MCF 10A (cell line): Measurements from ENCODE around the gene CDC42EP5. TPM values are rescaled to one million over a fixed set of nuclear protein-coding genes. Genes with fewer than 3 reads are reported as not detected.

ENCODE experiments used
- BruUV-seq: library from RNA; stranded (reverse); fragments of 400-500 nt; replicated peaks from 2 replicates; lab custom pipeline; 2021; lab: Mats Ljungman, UMichigan
- CTCF ChIA-PET: fragments of 300-600 bp; sonication (Branson Sonifier 250); formaldehyde crosslinking; extraction: SDS; loops from one replicate; lab custom pipeline; 2021; ENCODE audit warnings: antibody characterized with exemption, inconsistent platforms; lab: Yijun Ruan, JAX
- POLR2A ChIA-PET: fragments of 300-600, 350-650 bp; sonication (Branson Sonifier 250); formaldehyde crosslinking; extraction: SDS; loops from one replicate; lab custom pipeline; 2020; ENCODE audit warnings: antibody characterized with exemption, inconsistent platforms; lab: Yijun Ruan, JAX
- DNase-seq: peaks from one replicate; pipeline ENCODE4 v3.0.0-alpha.2; 2018; ENCODE audit not compliant: unreplicated experiment
- H3K27ac Mint-ChIP-seq: one replicate; pipeline ENCODE4 v1.8.0; 2022; ENCODE audit warnings: mild to moderate bottlenecking, low read depth, mixed read lengths; ENCODE audit not compliant: unreplicated experiment
- H3K27me3 Mint-ChIP-seq: one replicate; pipeline ENCODE4 v1.8.0; 2022; ENCODE audit warnings: mixed read lengths; ENCODE audit not compliant: insufficient read depth, unreplicated experiment
- H3K36me3 Mint-ChIP-seq: one replicate; pipeline ENCODE4 v1.8.0; 2022; ENCODE audit warnings: mild to moderate bottlenecking, moderate library complexity, mixed read lengths; ENCODE audit not compliant: insufficient read depth, unreplicated experiment
- H3K4me1 Mint-ChIP-seq: one replicate; pipeline ENCODE4 v1.8.0; 2022; ENCODE audit warnings: mixed read lengths; ENCODE audit not compliant: insufficient read depth, unreplicated experiment
- H3K4me3 Mint-ChIP-seq: one replicate; pipeline ENCODE4 v1.8.0; 2022; ENCODE audit warnings: mild to moderate bottlenecking, moderate library complexity, mixed read lengths; ENCODE audit not compliant: unreplicated experiment
- H3K9me3 Mint-ChIP-seq: one replicate; pipeline ENCODE4 v1.8.0; 2022; ENCODE audit warnings: mixed read lengths; ENCODE audit not compliant: unreplicated experiment
- CTCF ChIP-seq: fragments of 200-600 bp; IDR thresholded peaks from one replicate; pipeline ENCODE4 v1.8.0; 2022; ENCODE audit warnings: antibody characterized with exemption, mild to moderate bottlenecking; ENCODE audit not compliant: unreplicated experiment
- intact Hi-C: fragments of 100-400 bp; cut with micrococcal nuclease; formaldehyde crosslinking; loops from 2 replicates; pipeline ENCODE4 v1.14.1; 2022
- total RNA-seq: library from RNA; stranded (reverse); gene quantifications from 2 replicates; pipeline ENCODE4 v1.2.3, GENCODE V29; 2022

Gene CDC42EP5
- total RNA-seq, 1 experiment from 2014 or later = 3.0 TPM

- no peak for TF ChIP-seq CTCF
- H3K4me1 Mint-ChIP-seq = peaks cover 16% of the 10 kb centered on the region
- peak overlapping the region; percentile 84 for H3K4me3 Mint-ChIP-seq
- H3K36me3 Mint-ChIP-seq = peaks cover 67% of the 10 kb centered on the region
- no peaks in the 10 kb centered on the region for H3K9me3 Mint-ChIP-seq
- H3K27ac Mint-ChIP-seq = peak overlapping the region; percentile 27
- ChIA-PET POLR2A (interaction anchor here (2.0 to 6.8 kb wide), 2 partner anchors 9 to 12 kb away, joined by 4 to 157 read pairs; partner anchors contain the start of gene LENG8), CTCF (no interaction called here)
- H3K27me3 Mint-ChIP-seq = no peaks in the 10 kb centered on the region
- intact Hi-C loops = loop anchor here (5.0 kb wide), 1 partner anchor 1681 kb away; the partner anchor contains the start of gene ZNF444
- DNase-seq = no peak
- TSS peak; percentile 9 for BruUV-seq
Measured at GRCh38 chr19:54461210-54461609, 11.9 kb downstream of the CDC42EP5 start.

- POLR2A ChIA-PET = interaction anchor here (2.0 to 6.8 kb wide), 2 partner anchors 8 to 11 kb away, joined by 4 to 157 read pairs; partner anchors contain the start of gene LENG8
- TF ChIP-seq CTCF = no peak
- Mint-ChIP-seq H3K27me3 (no peaks in the 10 kb centered on the region), H3K4me1 (peaks cover 16% of the 10 kb centered on the region), H3K36me3 (peaks cover 75% of the 10 kb centered on the region), H3K9me3 (no peaks in the 10 kb centered on the region), H3K4me3 (no peak overlapping the region), H3K27ac (no peak overlapping the region)
- CTCF ChIA-PET = no interaction called here
- no TSS peak for BruUV-seq
- DNase-seq = no peak
- intact Hi-C loops = loop anchor here (5.0 kb wide), 1 partner anchor 1682 kb away; the partner anchor contains the start of gene ZNF444
Measured at GRCh38 chr19:54460230-54461005, 12.7 kb downstream of the CDC42EP5 start.

- Mint-ChIP-seq H3K4me1 (peaks cover 16% of the 10 kb centered on the region), H3K27me3 (no peaks in the 10 kb centered on the region), H3K27ac (no peak overlapping the region), H3K36me3 (peaks cover 84% of the 10 kb centered on the region), H3K9me3 (no peaks in the 10 kb centered on the region), H3K4me3 (peak overlapping the region; percentile 56)
- TF ChIP-seq CTCF = no peak
- POLR2A ChIA-PET = interaction anchor here (6.8 kb wide), 1 partner anchor 10 kb away, joined by 157 read pairs; the partner anchor contains the start of gene LENG8
- no peak for DNase-seq
- CTCF ChIA-PET = interaction anchor here (1.0 kb wide), 1 partner anchor 9 kb away, joined by 3 read pairs; no protein-coding TSS in a partner anchor
- no TSS peak for BruUV-seq
- intact Hi-C loops = loop anchor here (5.0 kb wide), 1 partner anchor 1683 kb away; the partner anchor contains the start of gene ZNF444
Measured at GRCh38 chr19:54459282-54460229, 13.5 kb downstream of the CDC42EP5 start.
